ENCODE measurements around the gene RNF125.
"Not testable (repeated sequence)": the region's sequence is repeated elsewhere in the genome, so short reads cannot be mapped to it uniquely, and the experiment has no call there.

Gene RNF125

GRCh38 chr18:32010124-32010721 is 8.4 kb upstream of the RNF125 start:
- no peak for FAIRE-seq
- DNase-seq (ENCODE audit: insufficient read length, low spot score): no peak
- no peak for TF ChIP-seq POLR2A (IDR thresholded peaks at IDR 0.05; ENCODE audit: low read depth, low read length)

DNA sequence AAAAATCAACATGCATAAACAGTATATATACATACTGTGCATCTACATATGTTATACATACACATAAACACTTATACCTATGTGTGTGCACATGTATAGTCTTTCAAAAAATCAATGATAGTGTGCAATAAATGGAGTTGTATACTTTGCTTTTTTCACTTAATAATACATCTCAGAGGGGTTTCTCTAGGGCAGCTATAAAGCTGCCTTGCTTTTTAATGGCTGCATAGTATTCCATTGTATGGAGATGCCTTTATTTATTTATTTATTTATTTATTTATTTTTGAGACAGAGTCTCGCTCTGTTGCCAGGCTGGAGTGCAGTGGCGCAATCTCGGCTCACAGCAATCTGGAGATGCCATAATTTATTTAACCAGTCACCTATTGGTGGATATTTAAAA is 7.4 kb upstream of the RNF125 start:
- no peak for TF ChIP-seq POLR2A (IDR thresholded peaks at IDR 0.05; ENCODE audit: low read depth, low read length)
- no peak for FAIRE-seq
- no peak for DNase-seq (ENCODE audit: insufficient read length, low spot score)

- no peak for FAIRE-seq
- TF ChIP-seq POLR2A (IDR thresholded peaks at IDR 0.05; ENCODE audit: low read depth, low read length): no peak
- no peak for DNase-seq (ENCODE audit: insufficient read length, low spot score)
These were observed 775 bp downstream of the RNF125 start for GRCh38 chr18:32019251-32019948.

GRCh38 chr18:32019949-32020625 is 1.5 kb downstream of the RNF125 start:
- DNase-seq (ENCODE audit: insufficient read length, low spot score); FAIRE-seq: not testable (repeated sequence)

GRCh38 chr18:32021756-32022564 is 3.3 kb downstream of the RNF125 start:
- no peak for TF ChIP-seq POLR2A (IDR thresholded peaks at IDR 0.05; ENCODE audit: low read depth, low read length)
- DNase-seq (ENCODE audit: insufficient read length, low spot score) (no peak), FAIRE-seq (no peak)

DNA sequence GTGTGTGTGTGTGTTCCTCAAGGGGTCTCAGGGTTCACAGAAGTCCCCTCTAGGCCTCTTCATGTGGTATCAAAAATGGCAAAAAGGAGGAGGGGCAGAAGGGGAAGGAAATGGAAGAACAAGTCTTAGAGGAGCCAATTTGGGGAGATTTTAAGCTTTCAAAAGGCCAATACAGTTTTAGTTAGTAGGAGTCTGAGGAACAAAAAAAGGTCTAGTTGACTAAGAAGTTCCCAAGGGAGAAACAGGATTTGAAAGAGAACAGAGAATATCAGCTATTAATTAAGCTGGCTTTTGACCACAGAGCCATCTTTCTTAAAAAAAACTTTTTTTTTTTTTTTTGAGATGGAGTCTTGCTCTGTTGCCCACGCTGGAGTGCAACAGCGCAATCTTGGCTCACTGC is 7.1 kb downstream of the RNF125 start:
- no peak for DNase-seq (ENCODE audit: insufficient read length, low spot score)
- FAIRE-seq: no peak
- no peak for TF ChIP-seq POLR2A (IDR thresholded peaks at IDR 0.05; ENCODE audit: low read depth, low read length)

DNA sequence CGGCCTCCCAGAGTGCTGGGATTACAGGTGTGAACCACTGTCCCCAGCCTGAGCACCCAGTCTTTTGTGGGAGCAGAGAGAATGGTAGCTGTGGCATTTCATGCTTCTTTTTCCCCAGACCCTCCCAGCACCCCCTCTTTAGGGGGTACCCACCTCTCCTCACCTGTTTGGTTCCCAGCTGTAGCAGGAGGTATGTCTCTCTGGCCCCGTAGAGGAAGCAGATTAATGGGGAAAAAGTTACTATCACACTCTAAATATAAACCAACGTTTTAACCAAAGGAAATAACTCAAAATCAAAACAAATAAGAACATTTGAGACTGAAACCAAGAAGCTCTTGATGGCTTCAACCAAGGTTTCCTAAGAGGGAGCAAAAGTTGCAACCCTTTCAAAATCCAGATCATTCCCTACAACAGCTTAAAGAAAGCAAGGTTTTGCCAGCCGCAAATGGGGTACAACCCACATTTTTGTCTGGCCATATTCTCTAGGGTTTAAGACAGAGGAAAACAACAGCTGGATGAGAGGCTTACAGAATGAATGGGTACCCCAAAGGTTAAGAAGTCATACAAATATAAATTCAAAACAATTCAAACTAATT is 8.0 kb downstream of the RNF125 start:
- DNase-seq (ENCODE audit: insufficient read length, low spot score) (no peak), FAIRE-seq (no peak)
- TF ChIP-seq POLR2A (IDR thresholded peaks at IDR 0.05; ENCODE audit: low read depth, low read length): no peak

GRCh38 chr18:32029558-32029957 is 10.9 kb downstream of the RNF125 start:
- no peak for DNase-seq (ENCODE audit: insufficient read length, low spot score)
- FAIRE-seq: no peak
- no peak for TF ChIP-seq POLR2A (IDR thresholded peaks at IDR 0.05; ENCODE audit: low read depth, low read length)

DNA sequence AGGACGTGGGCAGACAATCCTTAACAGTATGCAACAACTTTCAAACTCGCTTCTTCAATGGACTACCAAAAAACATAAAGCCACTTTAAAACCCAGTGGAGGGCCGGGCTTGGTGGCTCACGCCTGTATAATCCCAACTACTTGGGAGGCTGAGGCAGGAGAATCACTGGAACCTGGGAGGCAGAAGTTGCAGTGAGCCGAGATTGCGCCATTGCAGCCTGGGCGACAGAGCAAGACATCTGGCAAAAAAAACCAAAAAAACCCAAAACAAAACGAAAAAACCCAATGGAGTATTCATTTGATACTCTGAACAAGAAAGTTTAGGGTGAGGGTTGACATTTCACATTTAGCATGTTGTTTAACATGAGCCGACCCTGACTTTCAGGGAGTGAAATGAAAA is 14.0 kb downstream of the RNF125 start:
- FAIRE-seq (no peak), DNase-seq (ENCODE audit: insufficient read length, low spot score) (no peak)
- TF ChIP-seq POLR2A (IDR thresholded peaks at IDR 0.05; ENCODE audit: low read depth, low read length): no peak

DNA sequence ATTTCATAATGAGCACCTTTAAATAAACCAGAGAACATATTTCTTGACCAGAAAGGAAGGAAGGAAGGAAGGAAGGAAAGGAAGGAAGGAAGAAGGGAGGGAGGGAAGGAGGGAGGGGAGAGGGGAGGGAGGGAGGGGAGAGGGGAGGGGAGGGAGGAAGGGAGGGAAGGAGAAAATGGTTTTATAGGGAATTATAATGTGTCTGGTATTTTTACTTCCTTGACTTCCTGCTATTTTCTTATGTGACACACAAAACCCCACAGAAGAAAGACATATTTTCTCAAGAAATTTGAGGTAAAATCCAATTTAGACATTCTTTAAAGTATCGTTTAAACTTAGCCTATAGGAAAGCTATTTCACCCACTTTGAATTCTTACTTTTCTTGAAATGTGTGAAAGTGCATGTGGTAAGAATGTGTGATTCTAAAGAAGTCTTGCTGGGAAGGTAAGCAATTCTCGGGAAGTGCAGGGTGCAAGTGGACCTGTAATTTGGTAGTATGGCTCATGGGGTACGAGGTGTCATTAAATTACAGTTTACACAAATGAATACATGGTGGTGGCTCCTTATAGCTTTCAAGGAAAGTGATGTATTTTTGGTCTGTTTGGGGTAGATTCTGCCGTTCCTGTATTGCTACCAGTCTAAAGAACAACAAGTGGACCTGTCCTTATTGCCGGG is 18.0 kb downstream of the RNF125 start:
- TF ChIP-seq POLR2A (IDR thresholded peaks at IDR 0.05; ENCODE audit: low read depth, low read length): no peak
- no peak for DNase-seq (ENCODE audit: insufficient read length, low spot score)
- FAIRE-seq: no peak

DNA sequence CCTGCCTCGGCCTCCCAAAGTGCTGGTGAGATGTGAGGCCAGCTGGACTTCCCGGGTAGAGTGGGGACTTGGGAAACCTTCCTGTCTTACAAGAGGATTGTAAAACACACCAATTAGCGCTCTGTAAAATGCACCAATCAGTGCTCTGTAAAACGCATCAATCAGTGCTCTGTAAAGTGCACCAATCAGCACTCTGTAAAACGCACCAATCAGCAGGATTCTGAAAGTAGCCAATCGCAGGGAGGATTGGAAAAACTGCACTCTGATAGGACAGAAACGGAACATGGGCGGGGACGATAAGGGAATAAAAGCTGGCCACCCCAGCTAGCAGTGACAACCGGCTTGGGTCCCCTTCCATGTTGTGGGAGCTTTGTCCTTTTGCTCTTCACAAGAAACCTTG is 19.0 kb downstream of the RNF125 start:
- FAIRE-seq: no peak
- DNase-seq (ENCODE audit: insufficient read length, low spot score): no peak
- no peak for TF ChIP-seq POLR2A (IDR thresholded peaks at IDR 0.05; ENCODE audit: low read depth, low read length)

DNA sequence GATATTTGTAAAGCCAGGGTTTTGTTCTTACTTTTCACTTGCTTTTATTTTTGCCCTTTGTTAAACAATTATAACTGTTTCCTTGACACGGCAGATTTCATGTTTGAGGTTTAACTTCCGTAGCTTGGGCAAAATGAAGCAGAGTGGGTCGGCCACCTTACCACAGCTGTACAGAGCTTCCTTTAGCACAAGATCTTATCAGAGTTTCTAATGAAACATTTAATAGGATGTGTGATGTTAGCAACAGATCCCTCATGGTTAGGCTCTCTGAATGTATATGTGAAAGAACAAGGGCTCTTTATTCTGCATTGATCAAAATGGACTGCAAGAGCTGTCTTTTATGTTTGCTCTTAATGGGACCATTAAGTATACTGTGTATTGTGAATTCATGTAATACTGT is 22.3 kb downstream of the RNF125 start:
- FAIRE-seq: no peak
- no peak for TF ChIP-seq POLR2A (IDR thresholded peaks at IDR 0.05; ENCODE audit: low read depth, low read length)

DNA sequence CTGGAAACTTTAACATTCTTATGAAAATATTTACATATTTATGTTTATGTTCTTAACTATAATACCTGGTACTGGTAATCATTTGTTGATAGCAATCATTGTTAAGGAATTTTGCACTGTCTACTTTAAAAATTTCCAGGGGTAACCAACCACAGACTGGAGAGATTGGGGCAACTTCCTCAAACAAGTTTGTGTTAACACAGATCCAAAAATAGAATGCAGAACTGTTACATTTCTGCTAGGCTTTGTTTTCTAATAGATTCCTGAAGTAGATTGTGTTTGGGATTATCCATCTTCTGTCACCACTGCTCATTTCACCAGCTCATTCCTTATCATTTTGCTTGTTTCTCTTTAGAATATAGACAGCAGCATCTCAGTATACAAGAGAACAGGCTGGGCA is 23.7 kb downstream of the RNF125 start:
- no peak for FAIRE-seq
- no peak for TF ChIP-seq POLR2A (IDR thresholded peaks at IDR 0.05; ENCODE audit: low read depth, low read length)
- no peak for DNase-seq (ENCODE audit: insufficient read length, low spot score)

More for the DNA sequence above, 22.3 kb downstream of the RNF125 start:
- DNase-seq (ENCODE audit: insufficient read length, low spot score): no peak

All from H54 (cell line).